Uterus (tissue), 4 donors: ENCODE measurements around the gene SMOC2. TPM values are rescaled to one million over a fixed set of nuclear protein-coding genes. Genes with fewer than 3 reads are reported as not detected.

Source experiments
- DNase-seq, 2 donors: peaks; one replicate each; pipeline ENCODE4 v3.0.0-alpha.2; 2019 to 2020
- H3K27ac ChIP-seq, 2 donors: fragments of 200-600 bp; sonication (generic); 1 replicate in 1 of 2; 2 replicates in 1 of 2; pipeline ENCODE4 v1.5.1; 2016 to 2018
- H3K27me3 ChIP-seq, 2 donors: fragments of 200-600 bp; sonication (generic); one replicate each; pipeline ENCODE4 v1.5.1; 2018 to 2019; ENCODE audit warnings: control low read depth in 1 of 2
- H3K36me3 ChIP-seq, 2 donors: fragments of 200-600 bp; sonication (generic); one replicate each; pipeline ENCODE4 v1.5.1; 2019; ENCODE audit warnings: control low read depth in 1 of 2
- H3K4me1 ChIP-seq, 2 donors: fragments of 200-600 bp; sonication (generic); one replicate each; pipeline ENCODE4 v1.5.1; 2018 to 2019; ENCODE audit warnings: control low read depth in 1 of 2
- H3K4me3 ChIP-seq, 2 donors: fragments of 200-600 bp; sonication (generic); 1 replicate in 1 of 2; 2 replicates in 1 of 2; pipeline ENCODE4 v1.5.1; 2018 to 2019; ENCODE audit warnings: mild to moderate bottlenecking in 1 of 2
- H3K9me3 ChIP-seq, 2 donors: fragments of 200-600 bp; sonication (generic); one replicate each; pipeline ENCODE4 v1.5.1; 2019; ENCODE audit warnings: control low read depth in 1 of 2
- CTCF ChIP-seq, 4 experiments: fragments of 200-600 bp in 2 of 4; fragments of 450-650 bp in 2 of 4; sonication (generic) in 2 of 4; IDR thresholded peaks; one replicate each; pipeline ENCODE4 v1.5.1; 2016 to 2019; ENCODE audit warnings: antibody characterized with exemption in 4 of 4, mild to moderate bottlenecking in 2 of 4, moderate library complexity in 1 of 4
- POLR2A ChIP-seq, 2 donors: fragments of 450-650 bp; IDR thresholded peaks; one replicate each; pipeline ENCODE4 v1.6.1; 2016; ENCODE audit warnings: antibody characterized with exemption in 2 of 2, mild to moderate bottlenecking in 1 of 2, moderate library complexity in 1 of 2
- intact Hi-C: fragments of 100-400 bp; cut with DNase I; formaldehyde crosslinking; loops from one replicate; pipeline ENCODE4 v1.15.1; 2023; ENCODE audit warnings: low total_unique reads
- total RNA-seq, 4 donors: library from RNA; depleted of rRNA in 3 of 4; stranded (reverse); fragments of >200 nt in 3 of 4; gene quantifications; one replicate each; pipeline versions ENCODE4 v1.1.0 to v1.2.4, GENCODE V29; 2014 to 2023
- donor health status: DM: yes; HTN: yes; CAD: no.

The SMOC2 gene
- total RNA-seq, 4 donors from 2014 or later: 98.2 to 139 (median 121) TPM

- no peaks in the 10 kb centered on the region for H3K4me1 ChIP-seq
These were observed 55.4 kb downstream of the SMOC2 start for GRCh38 chr6:168496139-168496996.

GRCh38 chr6:168496997-168497331 lies 56.0 kb downstream of the SMOC2 start:
- H3K36me3 ChIP-seq: no peaks in the 10 kb centered on the region
- H3K27ac ChIP-seq: peak overlapping the region in 1 of 2 donors; percentile 30
- no peak for TF ChIP-seq POLR2A (IDR thresholded peaks at IDR 0.05)
- no peak for TF ChIP-seq CTCF (IDR thresholded peaks at IDR 0.05)
- H3K4me3 ChIP-seq: no peak overlapping the region
- intact Hi-C loops: no loop called here
- no peaks in the 10 kb centered on the region for H3K27me3 ChIP-seq
- no peaks in the 10 kb centered on the region for H3K9me3 ChIP-seq
- DNase-seq: no peak
- no peaks in the 10 kb centered on the region for H3K4me1 ChIP-seq

More at GRCh38 chr6:168496139-168496996, 55.4 kb downstream of the SMOC2 start:
- Histone ChIP-seq H3K9me3 (no peaks in the 10 kb centered on the region), H3K27ac (peak overlapping the region in 1 of 2 donors; percentile 30), H3K27me3 (no peaks in the 10 kb centered on the region), H3K4me3 (no peak overlapping the region), H3K36me3 (no peaks in the 10 kb centered on the region)
- no peak for DNase-seq
- intact Hi-C loops: no loop called here
- no peak for TF ChIP-seq POLR2A (IDR thresholded peaks at IDR 0.05)
- no peak for TF ChIP-seq CTCF (IDR thresholded peaks at IDR 0.05)

GRCh38 chr6:168497381-168497780 lies 56.4 kb downstream of the SMOC2 start:
- no peak for DNase-seq
- TF ChIP-seq CTCF (IDR thresholded peaks at IDR 0.05) (no peak), POLR2A (IDR thresholded peaks at IDR 0.05) (no peak)
- no peaks in the 10 kb centered on the region for H3K9me3 ChIP-seq
- no peaks in the 10 kb centered on the region for H3K4me1 ChIP-seq
- no peaks in the 10 kb centered on the region for H3K27me3 ChIP-seq
- H3K4me3 ChIP-seq: no peak overlapping the region
- intact Hi-C loops: no loop called here
- no peaks in the 10 kb centered on the region for H3K36me3 ChIP-seq
- H3K27ac ChIP-seq: peak overlapping the region in 1 of 2 donors; percentile 6

- DNase-seq: no peak
- TF ChIP-seq POLR2A (IDR thresholded peaks at IDR 0.05) (no peak), CTCF (IDR thresholded peaks at IDR 0.05) (no peak)
- Histone ChIP-seq H3K4me3 (no peak overlapping the region), H3K4me1 (no peaks in the 10 kb centered on the region), H3K36me3 (no peaks in the 10 kb centered on the region), H3K9me3 (no peaks in the 10 kb centered on the region), H3K27me3 (no peaks in the 10 kb centered on the region), H3K27ac (peak overlapping the region in 1 of 2 donors; percentile 21)
- intact Hi-C loops: no loop called here
These were observed 57.3 kb downstream of the SMOC2 start for GRCh38 chr6:168498161-168498843.

- no peaks in the 10 kb centered on the region for H3K36me3 ChIP-seq
- TF ChIP-seq CTCF (IDR thresholded peaks at IDR 0.05) (no peak), POLR2A (IDR thresholded peaks at IDR 0.05) (no peak)
These were observed 58.2 kb downstream of the SMOC2 start for GRCh38 chr6:168499045-168499650.

More at GRCh38 chr6:168499045-168499650, 58.2 kb downstream of the SMOC2 start:
- Histone ChIP-seq H3K4me3 (no peak overlapping the region), H3K4me1 (no peaks in the 10 kb centered on the region), H3K27ac (no peak overlapping the region), H3K27me3 (no peaks in the 10 kb centered on the region), H3K9me3 (no peaks in the 10 kb centered on the region)
- no peak for DNase-seq
- intact Hi-C loops: no loop called here
